ENCODE results near the gene SCUBE1.

GRCh38 chr22:43376765-43377547 is 33.8 kb upstream of the SCUBE1 start:
- TF ChIP-seq EZH2 (IDR thresholded peaks at IDR 0.05; ENCODE audit: borderline replicate concordance, low read length): no peak
- TF ChIP-seq, protein P1, sequence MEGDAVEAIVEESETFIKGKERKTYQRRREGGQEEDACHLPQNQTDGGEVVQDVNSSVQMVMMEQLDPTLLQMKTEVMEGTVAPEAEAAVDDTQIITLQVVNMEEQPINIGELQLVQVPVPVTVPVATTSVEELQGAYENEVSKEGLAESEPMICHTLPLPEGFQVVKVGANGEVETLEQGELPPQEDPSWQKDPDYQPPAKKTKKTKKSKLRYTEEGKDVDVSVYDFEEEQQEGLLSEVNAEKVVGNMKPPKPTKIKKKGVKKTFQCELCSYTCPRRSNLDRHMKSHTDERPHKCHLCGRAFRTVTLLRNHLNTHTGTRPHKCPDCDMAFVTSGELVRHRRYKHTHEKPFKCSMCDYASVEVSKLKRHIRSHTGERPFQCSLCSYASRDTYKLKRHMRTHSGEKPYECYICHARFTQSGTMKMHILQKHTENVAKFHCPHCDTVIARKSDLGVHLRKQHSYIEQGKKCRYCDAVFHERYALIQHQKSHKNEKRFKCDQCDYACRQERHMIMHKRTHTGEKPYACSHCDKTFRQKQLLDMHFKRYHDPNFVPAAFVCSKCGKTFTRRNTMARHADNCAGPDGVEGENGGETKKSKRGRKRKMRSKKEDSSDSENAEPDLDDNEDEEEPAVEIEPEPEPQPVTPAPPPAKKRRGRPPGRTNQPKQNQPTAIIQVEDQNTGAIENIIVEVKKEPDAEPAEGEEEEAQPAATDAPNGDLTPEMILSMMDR (IDR thresholded peaks at IDR 0.05; ENCODE audit: low read length): no peak

Data from OCI-LY1 (cell line).